SJSA1 (cell line): Measurements from ENCODE around the gene SLC30A5. TPM values are rescaled to one million over a fixed set of nuclear protein-coding genes. Genes with fewer than 3 reads are reported as not detected.
"Not testable (repeated sequence)": the region's sequence is repeated elsewhere in the genome, so short reads cannot be mapped to it uniquely, and the experiment has no call there.

Experiments used
- DNase-seq, 2 experiments: peaks; one replicate each; pipeline ENCODE4 v3.0.0-alpha.2; 2015 to 2020; ENCODE audit warnings: low spot score in 2 of 2, low read depth in 1 of 2
- H3K27ac ChIP-seq: fragments of 250-450 bp; sonication (Bioruptor Pico); 2 replicates; pipeline ENCODE4 v1.5.1; 2020; ENCODE audit warnings: mild to moderate bottlenecking, moderate library complexity
- H3K27me3 ChIP-seq: fragments of 250-450 bp; sonication (Bioruptor Pico); replicated peaks from 2 replicates; pipeline ENCODE4 v1.5.1; 2020; ENCODE audit warnings: mild to moderate bottlenecking, moderate library complexity
- H3K36me3 ChIP-seq: fragments of 250-450 bp; sonication (Bioruptor Pico); 2 replicates; pipeline ENCODE4 v1.5.1; 2020; ENCODE audit warnings: mild to moderate bottlenecking
- H3K4me1 ChIP-seq: fragments of 250-450 bp; sonication (Bioruptor Pico); replicated peaks from 2 replicates; pipeline ENCODE4 v1.6.1; 2021; ENCODE audit warnings: mild to moderate bottlenecking
- H3K4me3 ChIP-seq: fragments of 250-450 bp; sonication (Bioruptor Pico); 2 replicates; pipeline ENCODE4 v1.5.1; 2020; ENCODE audit warnings: mild to moderate bottlenecking
- H3K9me3 ChIP-seq: fragments of 250-450 bp; sonication (Bioruptor Pico); replicated peaks from 2 replicates; pipeline ENCODE4 v1.5.1; 2020; ENCODE audit warnings: mild to moderate bottlenecking
- total RNA-seq: library from RNA; depleted of rRNA; stranded (reverse); fragments of >200 nt; shearing (Covaris generic); gene quantifications from 2 replicates; pipeline ENCODE4 v1.2.3, GENCODE V29; 2014; rRNA removed

SLC30A5 gene
- 82.7 and 86.3 TPM in 2 replicates for total RNA-seq

GRCh38 chr5:69093771-69094482 is at the start of gene SLC30A5:
SLC30A5 (plus strand) TSS chr5:69094014; CDS start chr5:69094256, 242 bp downstream.
- H3K4me1 ChIP-seq, result peaks cover 8% of the 10 kb centered on the region
- peak within 1 kb of the TSS; percentile 90 for H3K4me3 ChIP-seq
- no peaks in the 10 kb centered on the region for H3K9me3 ChIP-seq
- peak; percentile 97 to 100 for DNase-seq
- peak within 1 kb of the TSS; percentile 88 for H3K27ac ChIP-seq
- H3K27me3 ChIP-seq, result no peaks in the 10 kb centered on the region
- peaks cover 37% of the 10 kb centered on the region for H3K36me3 ChIP-seq

- not testable (repeated sequence) for H3K4me1 ChIP-seq, H3K9me3 ChIP-seq, DNase-seq, H3K36me3 ChIP-seq, H3K27ac ChIP-seq, H3K4me3 ChIP-seq, H3K27me3 ChIP-seq
Measured at GRCh38 chr5:69045213-69045612, 48.6 kb upstream of the SLC30A5 start.

GRCh38 chr5:69046375-69046957 is 47.3 kb upstream of the SLC30A5 start:
- Histone ChIP-seq H3K4me1 (peaks cover 3% of the 10 kb centered on the region; the same call in 1 of the 2 replicates), H3K9me3 (no peaks in the 10 kb centered on the region), H3K27ac (no peak overlapping the region), H3K27me3 (no peaks in the 10 kb centered on the region), H3K4me3 (no peak overlapping the region), H3K36me3 (no peaks in the 10 kb centered on the region)
- DNase-seq, result no peak

DNA sequence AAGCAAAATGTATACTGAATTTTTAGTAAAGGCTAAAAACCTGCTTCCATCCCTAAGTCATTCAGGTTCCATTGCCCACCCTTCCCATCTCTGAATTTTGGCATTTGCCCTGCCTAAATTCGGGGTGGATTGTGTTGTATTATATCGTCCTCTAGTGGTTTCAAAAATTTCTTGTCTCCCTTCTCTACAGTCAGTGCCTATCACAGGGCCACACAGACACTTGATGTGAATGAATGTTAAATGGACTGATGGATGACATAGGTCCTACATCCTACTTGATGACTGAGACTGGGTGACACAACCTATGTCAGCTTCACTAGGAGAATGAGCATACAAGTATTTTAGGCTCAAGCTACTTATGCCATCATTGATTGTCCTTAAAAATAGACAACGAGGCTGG is 45.6 kb upstream of the SLC30A5 start:
- H3K4me1 ChIP-seq, result peaks cover 3% of the 10 kb centered on the region; the same call in 1 of the 2 replicates
- H3K4me3 ChIP-seq, result no peak overlapping the region
- H3K36me3 ChIP-seq, result no peaks in the 10 kb centered on the region
- H3K27ac ChIP-seq, result no peak overlapping the region
- H3K9me3 ChIP-seq, result no peaks in the 10 kb centered on the region
- no peak for DNase-seq
- no peaks in the 10 kb centered on the region for H3K27me3 ChIP-seq

- Histone ChIP-seq H3K9me3 (no peaks in the 10 kb centered on the region), H3K27ac (no peak overlapping the region), H3K27me3 (no peaks in the 10 kb centered on the region), H3K36me3 (no peaks in the 10 kb centered on the region), H3K4me1 (peaks cover 3% of the 10 kb centered on the region; the same call in 1 of the 2 replicates), H3K4me3 (no peak overlapping the region)
- DNase-seq, result no peak
Measured at GRCh38 chr5:69049151-69049550, 44.7 kb upstream of the SLC30A5 start.

GRCh38 chr5:69049796-69050195 is 44.0 kb upstream of the SLC30A5 start:
- Histone ChIP-seq H3K36me3 (no peaks in the 10 kb centered on the region), H3K27me3 (no peaks in the 10 kb centered on the region), H3K4me3 (no peak overlapping the region), H3K4me1 (peaks cover 3% of the 10 kb centered on the region; the same call in 1 of the 2 replicates), H3K27ac (no peak overlapping the region), H3K9me3 (no peaks in the 10 kb centered on the region)
- no peak for DNase-seq

GRCh38 chr5:69050214-69050613 is 43.6 kb upstream of the SLC30A5 start:
- H3K4me3 ChIP-seq, result no peak overlapping the region
- DNase-seq, result no peak
- H3K27me3 ChIP-seq, result no peaks in the 10 kb centered on the region
- H3K27ac ChIP-seq, result no peak overlapping the region
- peaks cover 3% of the 10 kb centered on the region; the same call in 1 of the 2 replicates for H3K4me1 ChIP-seq
- no peaks in the 10 kb centered on the region for H3K36me3 ChIP-seq
- no peaks in the 10 kb centered on the region for H3K9me3 ChIP-seq

GRCh38 chr5:69052181-69052580 is 41.6 kb upstream of the SLC30A5 start:
- H3K4me3 ChIP-seq, result no peak overlapping the region
- H3K36me3 ChIP-seq, result no peaks in the 10 kb centered on the region
- no peak for DNase-seq
- H3K27me3 ChIP-seq, result no peaks in the 10 kb centered on the region
- H3K9me3 ChIP-seq, result no peaks in the 10 kb centered on the region
- H3K4me1 ChIP-seq, result no peaks in the 10 kb centered on the region
- H3K27ac ChIP-seq, result no peak overlapping the region

DNA sequence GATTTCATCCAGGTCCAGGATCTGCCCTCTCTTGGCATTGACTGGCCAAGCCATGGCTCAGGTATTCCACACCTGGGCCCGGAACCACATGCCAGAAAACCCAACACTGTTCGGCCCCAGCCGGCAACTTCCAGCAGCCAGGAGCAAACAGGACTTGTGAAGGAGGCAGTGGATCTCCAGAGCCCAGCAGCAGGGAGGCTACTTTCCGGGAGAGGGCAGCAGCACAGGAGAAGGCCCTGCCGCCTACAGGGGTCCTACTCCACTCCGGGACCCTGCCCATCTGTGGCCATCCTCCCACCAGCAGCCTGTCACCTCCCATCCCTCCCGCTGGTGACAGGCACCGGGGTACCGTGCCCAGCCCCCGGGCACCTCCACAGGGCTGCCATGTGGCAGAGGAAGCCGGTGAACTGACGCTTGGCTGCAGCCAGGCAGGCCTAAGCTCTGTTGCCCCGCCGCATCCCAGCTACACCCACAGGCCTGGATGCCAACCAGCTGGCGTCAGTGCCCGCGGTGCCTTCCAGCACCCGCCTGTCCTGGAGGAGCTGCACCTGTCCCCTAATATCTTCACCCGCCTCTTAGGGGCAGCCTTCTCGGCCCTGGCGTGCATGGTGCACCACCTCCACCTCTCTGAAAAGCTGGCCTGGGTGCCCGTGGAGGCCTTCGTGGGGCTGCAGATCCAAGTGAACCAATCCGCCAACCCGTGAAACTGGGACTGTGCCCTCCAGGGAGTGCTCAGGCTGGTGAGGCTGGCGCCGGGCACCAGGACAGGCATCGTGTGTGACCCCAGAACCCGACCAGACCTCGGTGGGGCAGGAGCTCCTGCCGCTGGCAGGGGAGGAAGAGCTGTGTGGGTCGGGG is 18.9 kb upstream of the SLC30A5 start:
- Histone ChIP-seq H3K4me3 (no peak overlapping the region), H3K4me1 (no peaks in the 10 kb centered on the region), H3K9me3 (no peaks in the 10 kb centered on the region), H3K27me3 (0 out of 2 replicates have a peak, but pooled peaks cover 7% of the 10 kb centered on the region), H3K36me3 (no peaks in the 10 kb centered on the region), H3K27ac (no peak overlapping the region)
- DNase-seq, result no peak

DNA sequence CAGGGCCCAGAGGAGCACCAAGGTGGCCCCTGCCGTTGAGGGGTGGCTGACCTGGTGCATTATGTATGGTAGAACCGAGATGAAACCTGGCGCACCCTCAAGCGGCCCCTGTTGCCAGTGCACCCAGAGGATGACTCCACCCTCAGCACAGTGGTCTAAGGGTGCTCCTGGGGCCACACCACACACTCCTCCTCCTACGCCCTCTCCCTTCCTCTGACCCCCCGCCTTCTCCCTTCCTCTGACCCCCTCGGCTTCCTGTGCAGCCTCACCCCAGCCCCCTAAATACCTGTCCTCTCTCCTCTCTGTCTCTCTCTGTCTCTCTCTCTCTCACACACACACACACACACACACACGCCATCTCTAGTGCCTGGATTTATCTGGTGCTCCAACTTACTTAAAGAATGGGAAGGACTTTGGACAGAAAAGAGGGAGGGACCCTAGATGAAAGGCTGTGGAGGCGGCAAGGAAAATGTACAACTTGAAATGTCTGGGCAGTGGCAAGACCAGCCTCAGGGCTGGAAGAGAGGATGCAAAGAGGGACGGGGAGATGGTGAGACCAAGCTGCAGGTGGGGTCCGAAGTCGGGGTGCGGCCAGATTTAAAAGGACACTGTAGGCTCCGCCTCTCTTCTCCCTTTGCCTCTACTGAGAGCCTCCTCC is 18.2 kb upstream of the SLC30A5 start:
- Histone ChIP-seq H3K36me3 (no peaks in the 10 kb centered on the region), H3K4me3 (no peak overlapping the region), H3K9me3 (no peaks in the 10 kb centered on the region), H3K27me3 (no peaks in the 10 kb centered on the region), H3K4me1 (no peaks in the 10 kb centered on the region), H3K27ac (no peak overlapping the region)
- DNase-seq, result no peak

GRCh38 chr5:69078921-69079540 is 14.8 kb upstream of the SLC30A5 start:
- no peak overlapping the region for H3K4me3 ChIP-seq
- H3K27ac ChIP-seq, result no peak overlapping the region
- H3K27me3 ChIP-seq, result no peaks in the 10 kb centered on the region
- H3K4me1 ChIP-seq, result no peaks in the 10 kb centered on the region
- H3K9me3 ChIP-seq, result no peaks in the 10 kb centered on the region
- no peaks in the 10 kb centered on the region for H3K36me3 ChIP-seq
- DNase-seq, result no peak

DNA sequence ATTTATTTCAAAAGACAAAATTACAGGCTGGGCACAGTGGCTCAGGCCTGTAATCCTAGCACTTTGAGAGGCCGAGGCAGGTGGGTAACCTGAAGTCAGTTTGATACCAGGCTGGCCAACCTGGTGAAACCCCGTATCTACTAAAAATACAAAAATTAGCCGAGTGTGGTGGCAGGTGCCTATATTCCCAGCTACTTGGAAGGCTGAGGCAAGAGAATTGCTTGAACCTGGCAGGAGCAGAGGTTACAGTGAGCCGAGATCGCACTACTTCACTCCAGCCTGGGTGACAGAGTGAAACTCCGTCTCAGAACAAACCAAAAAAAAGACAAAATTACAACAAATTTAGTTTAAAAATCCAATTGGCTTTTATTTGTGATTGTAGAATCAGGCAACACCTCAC is 14.3 kb upstream of the SLC30A5 start:
- H3K4me3 ChIP-seq, result no peak overlapping the region
- no peaks in the 10 kb centered on the region for H3K36me3 ChIP-seq
- H3K9me3 ChIP-seq, result no peaks in the 10 kb centered on the region
- no peak for DNase-seq
- no peaks in the 10 kb centered on the region for H3K4me1 ChIP-seq
- H3K27ac ChIP-seq, result no peak overlapping the region
- no peaks in the 10 kb centered on the region for H3K27me3 ChIP-seq

DNA sequence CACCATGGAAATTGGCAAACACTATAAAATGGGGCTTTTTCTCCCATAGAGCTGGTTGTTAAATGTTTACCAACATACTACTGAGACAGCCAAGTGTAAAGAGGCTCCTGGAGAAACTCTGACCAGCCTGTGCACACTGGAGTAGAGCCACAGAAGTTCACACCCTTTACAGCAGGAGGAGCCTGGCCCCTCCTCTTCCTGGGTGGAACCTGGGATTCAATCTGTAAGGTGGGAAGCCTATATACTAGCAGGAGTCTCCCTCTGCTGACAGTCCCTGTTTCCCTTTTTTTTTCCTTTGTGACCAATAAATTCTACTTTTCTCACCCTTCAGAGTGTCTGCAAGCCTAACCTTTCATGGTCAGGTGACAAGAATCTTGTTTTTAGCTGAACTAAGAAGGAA is 10.4 kb upstream of the SLC30A5 start:
- no peak overlapping the region for H3K27ac ChIP-seq
- H3K4me3 ChIP-seq, result no peak overlapping the region
- H3K4me1 ChIP-seq, result no peaks in the 10 kb centered on the region
- no peak for DNase-seq
- no peaks in the 10 kb centered on the region for H3K36me3 ChIP-seq
- H3K9me3 ChIP-seq, result no peaks in the 10 kb centered on the region
- 0 out of 2 replicates have a peak, but pooled peaks cover 4% of the 10 kb centered on the region for H3K27me3 ChIP-seq
